ENCODE results near the gene GRIA4. TPM values are rescaled to one million over a fixed set of nuclear protein-coding genes. Genes with fewer than 3 reads are reported as not detected.

The GRIA4 gene
- total and polyA plus RNA-seq, 2 donors (not counting 1 experiment from before 2014, with no cell fraction given) = 0.15 to 0.50 TPM

- Histone ChIP-seq H3K4me3 (replicated peaks in 1 of 4; ENCODE audit: control extremely low read depth in 1 of 4, insufficient read depth in 1 of 4, low read depth in 3 of 4, low read length in 4 of 4) (no peak overlapping the region), H4K20me1 (ENCODE audit: control insufficient read depth, extremely low read depth, insufficient read depth, low read length) (no peaks in the 10 kb centered on the region), H3K9ac (ENCODE audit: insufficient read depth, low read length) (no peak overlapping the region), H2AFZ (ENCODE audit: low read length) (no peak overlapping the region), H3K4me2 (ENCODE audit: extremely low read depth, insufficient read depth, low read length) (no peak overlapping the region), H3K79me2 (ENCODE audit: control insufficient read depth, insufficient read depth, low read length) (no peaks in the 10 kb centered on the region), H3K9me3 (ENCODE audit: control insufficient read depth, insufficient read depth, low read depth, low read length) (no peaks in the 10 kb centered on the region), H3K4me1 (ENCODE audit: control insufficient read depth, extremely low read depth, insufficient read depth, low read length) (no peaks in the 10 kb centered on the region), H3K27ac (ENCODE audit: insufficient read depth, low read length) (no peak overlapping the region), H3K27me3 (ENCODE audit: control insufficient read depth, insufficient read depth, low read length) (no peaks in the 10 kb centered on the region), H3K36me3 (ENCODE audit: control insufficient read depth, insufficient read depth, low read length) (no peaks in the 10 kb centered on the region)
- DNase-seq (ENCODE audit: low read depth in 2 of 2) = peak; percentile 65 to 72
- TF ChIP-seq EZH2 (IDR thresholded peaks at IDR 0.05; ENCODE audit: low read length, missing control alignments) = no peak
- TF ChIP-seq CTCF (conservative IDR thresholded peaks at IDR 0.05 in 1 of 2, IDR thresholded peaks at IDR 0.05 in 1 of 2; ENCODE audit: low read depth in 1 of 2, low read length in 2 of 2) = no peak
These were observed 358.3 kb downstream of the GRIA4 start for GRCh38 chr11:105968021-105968697.

- Histone ChIP-seq H3K79me2 (ENCODE audit: control insufficient read depth, insufficient read depth, low read length) (no peaks in the 10 kb centered on the region), H3K9ac (ENCODE audit: insufficient read depth, low read length) (no peak overlapping the region), H3K9me3 (ENCODE audit: control insufficient read depth, insufficient read depth, low read depth, low read length) (no peaks in the 10 kb centered on the region), H2AFZ (ENCODE audit: low read length) (no peak overlapping the region), H4K20me1 (ENCODE audit: control insufficient read depth, extremely low read depth, insufficient read depth, low read length) (no peaks in the 10 kb centered on the region), H3K36me3 (ENCODE audit: control insufficient read depth, insufficient read depth, low read length) (no peaks in the 10 kb centered on the region), H3K4me1 (ENCODE audit: control insufficient read depth, extremely low read depth, insufficient read depth, low read length) (no peaks in the 10 kb centered on the region), H3K27me3 (ENCODE audit: control insufficient read depth, insufficient read depth, low read length) (no peaks in the 10 kb centered on the region), H3K27ac (ENCODE audit: insufficient read depth, low read length) (no peak overlapping the region), H3K4me2 (ENCODE audit: extremely low read depth, insufficient read depth, low read length) (no peak overlapping the region), H3K4me3 (replicated peaks in 1 of 4; ENCODE audit: control extremely low read depth in 1 of 4, insufficient read depth in 1 of 4, low read depth in 3 of 4, low read length in 4 of 4) (no peak overlapping the region)
- DNase-seq (ENCODE audit: low read depth in 2 of 2) = no peak
- TF ChIP-seq CTCF (conservative IDR thresholded peaks at IDR 0.05 in 1 of 2, IDR thresholded peaks at IDR 0.05 in 1 of 2; ENCODE audit: low read depth in 1 of 2, low read length in 2 of 2) (no peak), EZH2 (IDR thresholded peaks at IDR 0.05; ENCODE audit: low read length, missing control alignments) (no peak)
These were observed 359.9 kb downstream of the GRIA4 start for GRCh38 chr11:105969756-105970155.

- Histone ChIP-seq H3K27ac (ENCODE audit: insufficient read depth, low read length) (no peak overlapping the region), H3K4me3 (replicated peaks in 1 of 4; ENCODE audit: control extremely low read depth in 1 of 4, insufficient read depth in 1 of 4, low read depth in 3 of 4, low read length in 4 of 4) (no peak overlapping the region), H3K9me3 (ENCODE audit: control insufficient read depth, insufficient read depth, low read depth, low read length) (no peaks in the 10 kb centered on the region), H4K20me1 (ENCODE audit: control insufficient read depth, extremely low read depth, insufficient read depth, low read length) (no peaks in the 10 kb centered on the region), H3K27me3 (ENCODE audit: control insufficient read depth, insufficient read depth, low read length) (no peaks in the 10 kb centered on the region), H3K79me2 (ENCODE audit: control insufficient read depth, insufficient read depth, low read length) (no peaks in the 10 kb centered on the region), H3K36me3 (ENCODE audit: control insufficient read depth, insufficient read depth, low read length) (no peaks in the 10 kb centered on the region), H2AFZ (ENCODE audit: low read length) (no peak overlapping the region), H3K4me2 (ENCODE audit: extremely low read depth, insufficient read depth, low read length) (no peak overlapping the region), H3K9ac (ENCODE audit: insufficient read depth, low read length) (no peak overlapping the region), H3K4me1 (ENCODE audit: control insufficient read depth, extremely low read depth, insufficient read depth, low read length) (no peaks in the 10 kb centered on the region)
- DNase-seq (ENCODE audit: low read depth in 2 of 2) = peak; percentile 14 to 38
- TF ChIP-seq EZH2 (IDR thresholded peaks at IDR 0.05; ENCODE audit: low read length, missing control alignments) = no peak
- no peak for TF ChIP-seq CTCF (conservative IDR thresholded peaks at IDR 0.05 in 1 of 2, IDR thresholded peaks at IDR 0.05 in 1 of 2; ENCODE audit: low read depth in 1 of 2, low read length in 2 of 2)
These were observed 365.3 kb downstream of the GRIA4 start for GRCh38 chr11:105975128-105975527.

All from fibroblast of lung (primary cell).